CD4-positive, alpha-beta T cell treated with Interleukin-12 subunit alpha and Interleukin-12 subunit beta, for 1 hour (primary cell): ENCODE measurements around the gene MRPL3.

Experiments
- DNase-seq: peaks from one replicate; pipeline ENCODE4 v3.0.0-alpha.2; 2020

The MRPL3 gene

DNA sequence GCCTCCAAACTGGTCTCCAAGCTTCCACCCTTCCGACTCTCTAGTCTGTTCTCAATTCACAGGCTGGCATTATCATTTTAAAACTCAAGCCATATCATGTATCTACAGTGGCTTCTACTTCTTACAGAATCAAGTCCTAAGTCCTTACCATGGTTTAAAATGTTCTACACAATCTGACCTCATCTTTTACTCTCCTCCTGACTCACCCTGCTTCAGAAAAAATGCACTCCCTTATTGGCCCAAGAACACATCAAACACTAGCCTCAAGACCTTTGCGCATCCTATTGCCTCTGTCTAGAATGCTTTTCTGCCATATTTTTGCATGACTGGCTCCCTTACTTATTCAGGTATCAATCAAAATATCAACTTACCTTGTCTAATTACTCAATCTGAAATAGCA is 11.0 kb downstream of the MRPL3 start:
- no peak for DNase-seq

DNA sequence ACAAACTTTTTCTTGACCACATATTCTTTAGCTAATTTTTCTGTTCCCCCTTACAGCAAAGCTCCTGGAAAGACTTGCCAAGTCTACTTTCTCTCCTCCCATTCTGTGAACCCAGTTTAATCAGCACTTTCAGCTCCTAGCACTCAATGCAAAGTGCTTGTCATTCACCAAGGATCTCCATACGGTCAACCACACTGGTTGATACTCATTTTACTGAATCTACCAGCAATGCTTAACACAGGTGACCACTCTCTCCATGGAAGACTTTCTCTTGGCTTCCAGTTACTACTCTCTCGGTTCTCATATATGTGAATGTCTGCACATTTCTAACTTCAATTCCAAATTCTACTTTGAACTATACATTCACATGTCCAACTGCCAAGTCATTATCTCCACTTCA is 11.7 kb downstream of the MRPL3 start:
- DNase-seq = no peak

DNA sequence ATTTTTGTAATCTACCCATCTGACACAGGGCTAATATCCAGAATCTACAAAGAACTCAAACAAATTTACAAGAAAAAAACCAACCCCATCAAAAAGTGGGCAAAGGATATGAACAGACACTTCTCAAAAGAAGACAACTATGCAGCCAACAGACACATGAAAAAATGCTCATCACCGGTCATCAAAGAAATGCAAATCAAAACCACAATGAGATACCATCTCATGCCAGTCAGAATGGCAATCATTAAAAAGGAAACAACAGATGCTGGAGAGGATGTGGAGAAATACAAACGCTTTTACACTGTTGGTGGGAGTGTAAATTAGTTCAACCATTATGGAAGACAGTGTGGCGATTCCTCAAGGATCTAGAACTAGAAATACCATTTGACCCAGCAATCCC is 16.2 kb downstream of the MRPL3 start:
- DNase-seq = peak; percentile 24

DNA sequence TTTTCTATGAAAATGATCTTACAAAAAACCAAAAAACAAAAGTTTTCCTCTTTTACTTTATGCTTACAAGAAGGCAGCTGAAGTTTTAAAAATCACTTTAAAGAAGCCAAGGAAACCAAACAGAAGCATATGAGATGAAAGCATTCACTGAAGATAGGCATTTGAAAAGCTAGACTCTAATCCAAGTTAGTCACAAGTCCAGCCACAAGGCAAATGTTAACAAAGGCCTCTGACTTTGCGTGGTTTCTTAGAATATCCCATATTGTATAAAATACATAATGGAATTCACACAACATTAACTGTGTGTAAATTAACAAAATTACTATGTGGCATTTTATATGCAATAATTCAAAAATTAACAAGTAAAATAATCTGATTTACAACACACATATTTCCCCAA is 17.7 kb downstream of the MRPL3 start:
- DNase-seq = no peak

DNA sequence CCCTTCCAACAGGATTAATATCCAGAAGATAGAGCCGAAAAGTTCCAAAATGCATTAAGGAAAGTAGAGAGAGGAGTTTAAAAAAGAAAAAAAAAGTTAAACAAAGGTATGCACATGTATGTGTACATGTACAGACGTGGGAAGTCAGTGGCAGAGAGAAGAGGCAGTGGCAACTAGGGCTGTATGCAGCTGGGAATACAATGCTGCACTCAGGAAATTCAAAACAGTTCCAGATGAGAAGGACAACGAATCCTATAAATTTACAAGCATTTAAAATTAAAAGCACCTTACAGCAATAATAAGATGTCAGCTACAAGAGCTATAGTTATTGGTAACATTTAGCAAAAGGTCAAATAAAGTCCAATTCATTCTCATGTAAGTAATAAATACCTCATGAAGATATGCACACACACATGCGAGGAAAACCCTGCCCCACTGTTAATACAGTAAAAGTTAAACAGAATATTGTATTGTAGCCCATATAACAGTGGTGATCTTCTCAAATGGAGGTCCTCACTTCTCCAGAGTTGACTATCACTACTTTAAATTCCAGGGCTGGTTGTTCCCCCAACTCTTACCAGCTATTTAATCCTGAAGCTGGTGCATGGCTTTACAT is 18.2 kb downstream of the MRPL3 start:
- DNase-seq = no peak

DNA sequence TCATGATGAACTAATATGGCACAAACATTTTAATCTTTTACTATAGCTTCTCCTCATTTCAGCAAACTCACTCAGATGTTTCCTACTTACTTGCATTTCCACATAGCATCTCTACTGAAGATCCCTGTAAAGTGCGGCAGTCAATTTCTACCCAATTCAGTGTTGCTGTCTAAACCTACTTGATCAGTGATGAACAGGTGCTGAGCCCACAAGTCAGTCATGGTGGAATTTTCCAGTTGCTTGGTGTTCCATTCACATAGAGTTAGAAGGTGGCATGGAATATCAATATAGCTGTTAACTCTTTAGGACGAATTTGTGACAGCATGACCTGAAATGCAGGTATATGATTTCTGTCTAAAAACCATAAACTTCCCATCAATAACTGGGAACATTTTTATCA is 22.7 kb downstream of the MRPL3 start:
- no peak for DNase-seq

DNA sequence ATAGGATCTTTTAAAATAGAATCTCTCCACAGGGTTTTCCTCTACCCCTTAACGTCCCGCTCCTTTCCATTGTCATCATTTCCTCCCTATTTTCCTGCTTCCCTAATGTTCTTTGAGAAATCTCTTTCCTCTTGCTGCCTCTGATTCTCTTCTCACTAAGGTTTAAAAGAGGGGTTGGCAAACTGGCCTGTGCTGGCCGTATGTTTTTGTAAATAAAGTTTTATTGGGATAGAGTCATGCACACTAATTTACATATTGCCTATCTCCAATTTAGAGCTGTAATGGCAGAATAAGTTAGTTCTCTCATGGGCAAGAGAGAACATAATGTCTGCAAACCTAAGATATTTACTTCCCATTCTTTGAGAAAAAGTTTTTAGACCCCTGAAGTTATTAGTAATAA is 25.0 kb downstream of the MRPL3 start:
- no peak for DNase-seq

DNA sequence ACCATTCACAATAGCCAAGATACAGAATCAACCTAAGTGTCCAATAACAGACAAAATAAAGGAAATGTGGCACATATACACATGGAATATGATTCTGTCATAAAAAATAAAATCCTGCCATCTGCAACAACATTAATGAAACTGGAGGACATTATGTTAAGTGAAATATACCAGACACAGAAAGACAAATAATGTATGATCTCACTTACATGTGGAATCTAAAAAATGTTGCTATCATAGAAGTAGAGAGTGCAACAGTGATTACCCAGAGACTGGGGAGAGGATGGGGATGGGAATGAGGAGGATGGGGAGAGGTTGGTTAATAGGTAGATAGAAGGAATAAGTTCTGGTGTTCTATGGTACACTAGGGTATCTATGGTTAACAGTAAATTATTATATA is 28.7 kb downstream of the MRPL3 start:
- DNase-seq = no peak

DNA sequence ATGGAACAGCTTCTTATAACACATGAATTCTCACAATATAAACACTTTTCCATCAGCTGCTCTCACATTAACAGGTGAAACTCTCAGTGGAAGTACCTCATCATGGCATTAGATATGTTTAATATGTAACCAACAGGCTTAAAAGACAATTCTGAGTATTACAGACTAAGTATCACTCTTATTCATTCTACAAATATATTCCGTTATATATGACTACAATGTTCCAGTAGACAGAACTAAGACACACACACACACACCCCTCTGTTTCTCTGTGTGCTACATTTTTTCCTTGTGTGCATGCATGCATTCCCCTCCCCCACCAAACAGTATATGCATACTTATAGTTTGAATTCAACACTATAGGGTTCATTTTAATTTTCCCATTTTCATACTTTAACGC is 32.4 kb downstream of the MRPL3 start:
- DNase-seq = no peak

DNA sequence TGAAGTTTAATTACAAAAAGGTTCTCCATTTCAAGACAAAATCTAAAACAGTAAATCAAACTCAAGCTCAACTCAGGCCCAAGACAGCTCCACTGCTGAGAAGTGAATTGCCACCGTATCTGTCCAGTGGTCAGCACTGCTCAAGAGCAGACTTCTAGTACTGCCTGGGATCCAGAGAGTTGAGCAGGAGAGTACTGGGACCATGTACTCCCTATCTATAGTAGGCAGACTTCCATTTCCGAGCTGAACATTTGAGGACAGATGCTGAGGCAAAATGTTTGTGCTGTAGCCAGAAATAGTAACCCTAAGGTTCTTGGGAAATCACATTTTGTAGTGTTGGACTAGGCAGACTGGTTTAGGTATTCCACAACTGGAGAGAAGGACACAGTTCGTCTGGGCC is 44.1 kb downstream of the MRPL3 start:
- no peak for DNase-seq

DNA sequence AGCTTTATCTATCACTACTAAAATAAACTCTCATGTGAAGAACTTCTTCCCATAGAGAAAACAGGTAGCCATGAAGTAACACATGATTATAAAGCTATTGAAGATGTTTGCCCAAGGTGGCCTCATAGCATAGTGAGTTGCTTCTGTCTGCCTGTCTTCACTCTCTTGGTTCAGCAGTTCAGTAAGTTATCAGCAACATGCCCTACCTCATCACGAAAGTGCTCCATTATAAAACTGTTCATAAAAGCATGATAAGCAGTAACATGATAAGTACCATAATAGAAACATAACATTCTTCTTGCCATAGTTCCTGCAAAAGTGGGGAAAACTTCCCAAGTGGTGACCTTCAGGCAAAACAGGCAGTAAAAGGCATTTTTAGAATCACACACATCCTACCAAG is 45.6 kb downstream of the MRPL3 start:
- no peak for DNase-seq

DNA sequence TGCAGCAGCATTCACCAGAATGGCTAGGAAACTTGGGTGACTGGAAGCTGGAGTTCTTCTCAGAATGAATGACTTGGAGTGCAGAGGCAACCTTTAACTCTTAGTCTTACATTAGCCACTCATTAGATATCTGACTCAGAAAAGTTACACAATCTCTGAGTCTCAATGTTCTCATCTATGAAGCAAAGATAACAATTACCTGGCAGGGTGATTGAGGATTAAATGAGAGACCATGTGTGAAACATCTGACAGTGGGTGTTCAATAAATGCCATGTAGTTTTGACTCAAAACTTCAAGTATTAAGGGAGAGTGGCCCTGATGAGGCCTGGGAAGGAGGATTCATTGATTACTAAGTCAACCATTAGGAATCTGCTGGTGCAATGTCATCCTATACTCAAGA is 48.3 kb downstream of the MRPL3 start:
- DNase-seq = no peak

DNA sequence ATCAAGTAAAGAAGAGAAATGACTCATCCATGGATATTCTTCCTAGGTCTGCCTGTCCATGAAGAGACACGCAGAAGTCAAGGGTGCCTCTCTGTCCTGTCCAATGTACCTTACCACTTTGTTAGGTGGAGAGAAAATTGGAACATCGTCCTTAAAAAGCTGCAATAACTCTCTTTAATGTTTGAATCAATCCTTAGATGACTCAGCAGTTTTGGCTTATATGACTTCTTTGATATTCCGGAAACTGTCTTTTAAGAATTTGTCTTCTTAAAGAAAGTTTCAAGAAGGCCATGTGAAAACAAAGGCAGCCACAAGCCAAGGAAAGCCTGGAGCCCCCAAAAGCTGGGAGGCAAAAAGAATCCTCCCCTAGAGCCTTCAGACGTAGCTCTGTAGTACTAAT is 49.2 kb downstream of the MRPL3 start:
- no peak for DNase-seq

DNA sequence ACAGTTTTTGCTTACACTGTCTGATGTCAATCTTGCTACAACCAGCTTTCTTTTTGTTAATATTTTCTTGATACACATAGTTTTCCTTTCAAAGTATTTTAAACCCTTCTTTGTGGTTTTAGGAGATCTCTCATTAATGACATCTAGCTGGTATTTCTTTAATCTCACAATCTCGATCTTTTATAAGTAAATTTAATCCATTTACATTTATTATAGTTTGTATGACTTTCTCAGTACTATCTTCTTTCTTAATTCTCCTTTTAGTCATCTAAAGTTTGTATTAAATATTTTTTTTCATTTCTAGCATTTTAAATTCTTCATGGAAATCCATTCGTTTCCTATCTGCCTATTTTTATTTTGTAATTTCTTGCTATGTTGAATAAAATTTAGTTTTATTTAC is 55.4 kb downstream of the MRPL3 start:
- DNase-seq = no peak

DNA sequence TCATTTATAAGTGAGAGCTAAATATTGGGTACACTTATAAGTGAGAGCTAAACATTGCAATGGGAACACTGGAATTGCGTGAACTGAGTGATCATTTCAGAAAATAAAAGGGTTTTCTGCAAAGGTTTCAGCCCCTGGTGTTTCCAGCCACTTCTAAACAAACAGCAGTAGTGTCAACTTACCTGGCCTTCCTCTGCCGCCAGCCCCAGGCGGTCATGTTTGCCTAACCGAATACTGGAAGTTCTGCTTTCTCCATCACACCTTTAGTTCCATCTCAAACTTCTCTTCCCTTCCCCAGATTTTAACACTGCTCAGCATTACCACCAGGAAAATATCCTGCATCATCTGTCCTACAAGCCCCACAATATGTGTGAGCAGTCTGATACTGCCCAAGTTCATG is 58.6 kb downstream of the MRPL3 start:
- no peak for DNase-seq

DNA sequence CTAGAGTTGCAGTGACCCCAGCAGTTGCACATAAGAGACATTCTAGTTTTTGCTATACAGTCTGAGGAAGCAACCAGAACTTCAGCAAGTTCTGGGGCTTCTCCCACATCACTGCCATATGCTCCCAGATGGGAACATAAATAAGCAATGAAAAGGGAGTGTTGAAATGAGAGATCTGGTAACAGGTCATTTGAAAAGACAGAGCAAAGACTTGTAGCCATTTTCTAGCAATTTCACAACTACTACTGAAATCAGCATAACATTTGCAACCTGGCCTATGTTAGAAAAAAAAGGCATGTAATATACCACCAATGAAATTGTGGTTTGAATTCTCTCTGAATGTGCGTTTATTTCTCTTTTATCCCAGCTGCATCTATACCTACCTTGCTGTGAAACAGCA is 63.7 kb downstream of the MRPL3 start:
- DNase-seq = no peak

DNA sequence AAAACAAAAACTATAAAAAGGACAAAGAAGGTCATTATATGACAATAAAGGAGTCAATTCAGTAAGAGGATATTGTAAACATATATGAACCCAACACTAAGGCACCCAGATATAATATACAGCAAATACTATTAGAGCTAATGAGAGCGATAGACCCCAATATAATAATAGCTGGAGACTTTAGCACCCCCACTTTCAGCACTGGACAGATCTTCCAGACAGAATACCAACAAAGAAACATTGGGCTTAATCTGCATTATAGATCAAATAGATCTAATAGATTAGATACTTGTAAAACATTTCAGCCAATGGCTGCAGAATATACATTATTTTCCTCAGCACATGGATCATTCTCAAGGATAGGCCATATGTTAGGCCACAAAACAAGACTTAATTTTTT is 67.8 kb downstream of the MRPL3 start:
- no peak for DNase-seq

DNA sequence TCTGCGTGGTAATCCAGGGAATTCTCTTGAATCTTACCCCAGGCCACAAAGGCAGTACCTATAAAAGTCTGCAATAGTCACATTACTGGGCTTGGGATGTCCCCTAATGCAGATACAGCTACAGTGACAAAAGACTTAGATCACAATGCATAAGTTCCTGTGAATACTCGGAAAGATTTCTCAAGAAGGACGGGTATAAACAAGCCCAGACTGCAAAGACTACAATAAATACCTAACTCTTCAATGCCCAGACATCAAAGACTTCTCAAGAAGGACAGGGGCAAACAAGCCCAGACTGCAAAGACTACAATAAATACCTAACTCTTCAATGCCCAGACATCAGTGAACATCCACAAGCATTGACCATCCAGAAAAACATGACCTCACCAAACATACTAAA is 70.3 kb downstream of the MRPL3 start:
- DNase-seq = no peak

DNA sequence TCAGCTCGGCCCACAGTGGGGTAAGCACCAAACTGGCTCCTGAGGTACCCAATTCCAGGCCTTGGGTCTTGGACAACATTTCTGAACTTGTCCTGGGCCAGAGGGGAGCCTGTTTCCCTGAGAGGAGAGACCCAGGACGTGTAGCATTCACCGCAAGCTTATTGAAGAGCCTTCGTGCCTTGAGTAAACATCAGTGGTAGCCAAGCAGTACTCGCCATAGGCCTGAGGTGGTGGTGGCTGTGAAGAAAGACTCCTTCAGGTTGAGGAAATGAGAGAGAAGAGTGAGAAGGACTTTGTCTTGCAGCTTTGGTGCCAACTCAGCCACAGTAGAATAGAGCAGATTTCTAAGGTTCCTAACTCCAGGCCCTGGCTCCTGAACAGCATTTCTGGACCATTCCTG is 71.0 kb downstream of the MRPL3 start:
- DNase-seq = no peak

DNA sequence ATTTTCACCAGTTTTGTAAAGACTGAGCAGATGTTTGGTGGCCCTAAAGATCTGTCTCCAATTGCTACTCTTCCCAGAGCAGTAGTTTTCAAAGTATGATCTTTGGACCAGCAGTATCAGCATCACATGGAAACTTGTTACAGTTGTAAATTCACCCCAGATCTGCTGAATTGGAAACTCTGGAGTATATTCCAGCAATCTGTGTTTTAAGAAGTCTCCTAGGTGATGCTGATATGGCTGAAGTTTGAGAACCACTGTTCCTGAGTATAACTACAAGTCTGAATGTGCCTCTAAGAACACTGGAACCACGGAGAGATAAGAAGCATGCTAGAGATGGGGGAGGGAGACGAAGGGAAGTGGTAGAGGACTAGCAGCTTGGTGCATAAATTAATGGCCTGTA is 75.5 kb downstream of the MRPL3 start:
- DNase-seq = no peak

DNA sequence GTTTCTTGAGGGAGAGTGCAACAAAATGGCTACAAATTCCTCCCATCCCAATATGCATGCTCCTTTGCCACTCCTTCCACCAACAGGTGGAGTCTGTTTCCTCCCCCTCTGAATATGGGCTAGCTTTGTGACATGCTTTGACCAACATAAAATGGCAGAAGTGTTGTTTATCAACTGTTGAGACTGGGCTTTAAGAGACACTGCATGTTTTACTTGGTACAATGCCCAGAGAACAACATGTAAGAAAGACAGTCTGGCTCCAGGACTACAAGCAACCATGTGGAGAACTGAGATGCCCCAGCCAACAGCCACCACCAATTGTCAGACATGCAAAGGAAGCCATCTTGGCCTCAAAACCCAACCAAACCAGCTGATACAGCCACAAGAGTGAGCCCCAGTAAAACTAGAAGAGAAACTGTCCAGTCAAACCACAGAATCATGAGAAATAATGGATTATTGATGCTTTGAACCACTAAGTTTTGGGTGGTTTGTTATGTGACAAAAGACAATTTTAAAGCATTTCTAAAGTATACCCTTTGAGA is 80.7 kb downstream of the MRPL3 start:
- no peak for DNase-seq

DNA sequence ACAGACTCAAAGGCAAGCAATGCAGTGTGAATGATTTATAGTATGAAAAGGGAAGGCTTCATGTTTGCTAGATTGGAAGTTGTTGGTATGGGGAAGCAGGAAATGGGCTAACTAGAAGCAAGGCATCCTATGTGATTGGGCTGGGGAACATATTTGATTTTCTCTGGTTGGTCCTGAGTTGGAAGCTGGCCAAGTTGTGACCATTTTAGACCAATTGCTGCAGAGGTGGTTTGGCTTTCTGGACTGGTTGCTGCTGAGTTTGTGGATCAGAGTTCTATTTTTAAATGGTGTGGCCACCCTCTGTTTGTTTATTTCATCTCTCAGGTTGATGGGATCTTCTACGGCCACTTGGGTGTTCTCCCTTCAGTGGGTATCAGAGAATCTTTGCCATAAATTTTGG is 81.5 kb downstream of the MRPL3 start:
- no peak for DNase-seq

DNA sequence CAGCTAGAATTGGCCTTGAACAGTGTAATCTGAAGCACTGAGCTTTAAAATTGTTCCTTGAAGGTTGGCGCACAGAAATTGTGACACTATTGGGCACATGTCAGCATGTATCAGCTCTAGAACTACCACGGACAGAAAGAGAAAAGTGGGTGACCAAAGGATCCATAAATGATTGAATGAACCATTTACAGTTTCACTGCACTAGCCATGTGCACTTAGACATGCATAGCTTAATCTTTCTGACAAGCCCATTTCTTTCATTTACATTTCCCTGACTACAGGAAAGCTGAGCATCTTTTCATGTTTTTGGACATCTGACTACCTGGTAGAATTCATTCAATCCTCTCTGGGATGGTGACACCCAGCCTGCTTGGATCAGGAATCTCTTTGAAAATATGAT is 85.0 kb downstream of the MRPL3 start:
- DNase-seq = no peak
